Measurements from ENCODE around the gene ADCY4.

Gene ADCY4

GRCh38 chr14:24314377-24315193 lies 20.3 kb downstream of the ADCY4 start:
- DNase-seq, result no peak

- no peak for DNase-seq
These were observed 21.0 kb downstream of the ADCY4 start for GRCh38 chr14:24313913-24314312.

- DNase-seq, result no peak
These were observed 21.9 kb downstream of the ADCY4 start for GRCh38 chr14:24312736-24313507.

- DNase-seq, result peak; percentile 27
These were observed 22.8 kb downstream of the ADCY4 start for GRCh38 chr14:24311837-24312615.

- peak; percentile 94 for DNase-seq
These were observed 23.9 kb downstream of the ADCY4 start, which contains the start of gene LTB4R for GRCh38 chr14:24310646-24311604. LTB4R (plus strand) TSS chr14:24311502; CDS start chr14:24315652, 4,150 bp downstream.

GRCh38 chr14:24310265-24310645 lies 24.6 kb downstream of the ADCY4 start:
- no peak for DNase-seq

- no peak for DNase-seq
These were observed 25.2 kb downstream of the ADCY4 start, which contains the start of gene LTB4R2 for GRCh38 chr14:24309538-24310264. LTB4R2 (plus strand) TSS chr14:24310140; CDS start chr14:24310665, 525 bp downstream.

- DNase-seq, result no peak
These were observed 26.3 kb downstream of the ADCY4 start for GRCh38 chr14:24308342-24309124.

GRCh38 chr14:24307575-24308341 lies 27.1 kb downstream of the ADCY4 start, which contains the start of gene CIDEB:
CIDEB (minus strand) TSS chr14:24307977; CDS start chr14:24307858, 119 bp downstream.
- DNase-seq, result peak; percentile 73

GRCh38 chr14:24307156-24307574 lies 27.7 kb downstream of the ADCY4 start:
- no peak for DNase-seq

- no peak for DNase-seq
These were observed 30.9 kb downstream of the ADCY4 start for GRCh38 chr14:24304019-24304387.

- peak; percentile 17 for DNase-seq
These were observed 34.4 kb downstream of the ADCY4 start for GRCh38 chr14:24300326-24300980.

GRCh38 chr14:24299255-24300191 lies 35.3 kb downstream of the ADCY4 start, which contains the start of the genes DHRS1 and NOP9:
DHRS1 (minus strand) TSS chr14:24299780; CDS start chr14:24299106, 674 bp downstream.
NOP9 (plus strand) TSS chr14:24299850; CDS start chr14:24299955, 105 bp downstream.
- peak; percentile 92 for DNase-seq

- DNase-seq, result peak; percentile 57
These were observed 36.0 kb downstream of the ADCY4 start for GRCh38 chr14:24298892-24299254.

GRCh38 chr14:24297190-24297964 lies 37.5 kb downstream of the ADCY4 start:
- DNase-seq, result peak; percentile 64

- DNase-seq, result peak; percentile 80
These were observed 38.3 kb downstream of the ADCY4 start for GRCh38 chr14:24296341-24297157.
